WI38 (cell line): ENCODE measurements around the gene RNF223.

Experiments used
- H3K4me3 ChIP-seq: 2 replicates; pipeline ENCODE4 v1.5.1; 2011; ENCODE audit warnings: low read depth, mild to moderate bottlenecking, control low read depth, low read length
- TF ChIP-seq, protein P1 (sequence below): IDR thresholded peaks from 2 replicates; pipeline ENCODE4 v1.5.1; 2012; ENCODE audit warnings: low read depth, mild to moderate bottlenecking, control low read depth, low read length

The RNF223 gene

DNA sequence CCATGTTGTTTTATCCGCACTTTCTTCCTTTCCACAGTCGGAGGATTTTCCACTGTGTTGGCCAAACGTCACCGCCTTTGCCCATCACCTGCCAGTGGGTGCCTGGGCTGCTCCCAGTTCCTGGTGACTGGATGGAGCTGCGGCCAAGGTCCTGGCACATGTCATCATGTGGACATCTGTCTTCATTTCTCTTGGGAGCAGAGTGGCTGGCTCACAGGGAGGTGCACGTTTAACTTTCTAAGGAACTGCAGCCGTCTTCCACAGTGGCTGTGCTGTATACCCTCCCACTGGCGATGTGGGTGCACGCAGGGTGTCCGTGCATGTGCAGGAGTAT is 19.5 kb upstream of the RNF223 start:
- TF ChIP-seq, protein P1, sequence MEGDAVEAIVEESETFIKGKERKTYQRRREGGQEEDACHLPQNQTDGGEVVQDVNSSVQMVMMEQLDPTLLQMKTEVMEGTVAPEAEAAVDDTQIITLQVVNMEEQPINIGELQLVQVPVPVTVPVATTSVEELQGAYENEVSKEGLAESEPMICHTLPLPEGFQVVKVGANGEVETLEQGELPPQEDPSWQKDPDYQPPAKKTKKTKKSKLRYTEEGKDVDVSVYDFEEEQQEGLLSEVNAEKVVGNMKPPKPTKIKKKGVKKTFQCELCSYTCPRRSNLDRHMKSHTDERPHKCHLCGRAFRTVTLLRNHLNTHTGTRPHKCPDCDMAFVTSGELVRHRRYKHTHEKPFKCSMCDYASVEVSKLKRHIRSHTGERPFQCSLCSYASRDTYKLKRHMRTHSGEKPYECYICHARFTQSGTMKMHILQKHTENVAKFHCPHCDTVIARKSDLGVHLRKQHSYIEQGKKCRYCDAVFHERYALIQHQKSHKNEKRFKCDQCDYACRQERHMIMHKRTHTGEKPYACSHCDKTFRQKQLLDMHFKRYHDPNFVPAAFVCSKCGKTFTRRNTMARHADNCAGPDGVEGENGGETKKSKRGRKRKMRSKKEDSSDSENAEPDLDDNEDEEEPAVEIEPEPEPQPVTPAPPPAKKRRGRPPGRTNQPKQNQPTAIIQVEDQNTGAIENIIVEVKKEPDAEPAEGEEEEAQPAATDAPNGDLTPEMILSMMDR, result no peak
- H3K4me3 ChIP-seq, result no peak overlapping the region

DNA sequence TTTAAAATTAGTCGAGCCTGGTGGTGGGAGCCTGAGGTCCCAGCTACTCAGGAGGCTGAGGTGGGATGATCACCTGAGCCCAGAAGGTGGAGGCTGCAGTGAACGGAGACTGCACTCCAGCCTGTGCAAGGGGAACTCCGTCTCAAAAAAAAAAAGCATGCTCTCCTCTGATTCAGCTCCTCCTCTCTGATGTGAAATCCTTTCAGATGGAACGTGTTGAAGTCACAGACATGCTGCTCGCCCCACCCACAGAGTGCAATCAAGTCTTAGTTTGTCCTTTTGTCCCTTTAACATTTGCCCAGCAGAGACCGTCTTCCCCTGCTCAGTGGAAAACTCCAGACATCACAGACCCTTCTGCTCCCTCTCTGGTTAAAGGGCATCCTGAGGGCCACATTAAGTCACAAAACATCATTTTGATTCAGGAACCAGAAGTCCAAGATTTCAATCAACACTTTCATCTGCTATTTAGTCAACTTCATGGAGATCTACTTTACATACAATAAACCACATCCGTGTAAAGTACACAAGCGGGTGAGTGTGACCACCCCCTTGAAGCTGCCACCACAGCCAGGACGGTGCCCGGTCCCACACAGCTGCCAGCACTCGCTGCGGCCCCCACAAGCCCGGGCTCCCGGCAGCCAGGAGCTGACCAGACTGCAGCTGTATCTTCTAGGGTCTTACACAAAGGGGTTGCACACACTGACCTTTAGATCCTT is 18.9 kb upstream of the RNF223 start:
- TF ChIP-seq, protein P1, result no peak
- no peak overlapping the region for H3K4me3 ChIP-seq

DNA sequence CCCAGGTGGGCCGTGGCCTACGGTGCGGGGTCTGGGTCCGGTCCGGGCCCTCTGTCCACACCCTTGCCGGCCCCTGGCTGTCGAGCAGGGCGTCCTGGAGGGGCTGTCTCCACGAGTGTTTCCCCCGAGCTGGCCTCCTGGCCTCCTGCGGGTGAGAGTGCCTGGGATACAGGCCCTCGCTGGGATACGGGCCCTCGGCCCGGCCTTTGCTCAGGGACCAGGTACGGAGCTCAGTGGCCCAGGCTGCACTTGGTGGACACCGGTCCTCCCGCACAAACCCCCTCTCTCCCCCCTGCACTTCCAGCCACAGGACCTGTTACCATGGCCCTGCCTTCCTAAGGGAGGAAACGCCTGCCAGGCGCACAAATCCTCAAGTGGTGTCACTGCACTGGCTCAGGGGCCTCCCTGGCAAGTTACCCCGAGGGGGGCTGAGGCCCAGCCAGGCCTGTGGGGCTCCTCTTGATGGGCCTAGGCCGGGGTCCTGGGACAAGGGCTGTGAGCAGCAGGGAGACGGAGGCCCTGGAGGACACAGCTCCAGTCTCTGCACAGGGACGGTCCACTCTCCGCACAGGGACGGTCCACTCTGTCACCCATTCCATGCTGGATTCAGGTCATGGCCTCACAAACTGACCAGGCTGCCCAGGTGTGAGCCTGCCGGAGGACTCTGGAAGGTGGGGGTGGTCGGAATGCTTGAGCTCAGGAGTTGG is 18.2 kb upstream of the RNF223 start:
- no peak overlapping the region for H3K4me3 ChIP-seq
- TF ChIP-seq, protein P1, result no peak

DNA sequence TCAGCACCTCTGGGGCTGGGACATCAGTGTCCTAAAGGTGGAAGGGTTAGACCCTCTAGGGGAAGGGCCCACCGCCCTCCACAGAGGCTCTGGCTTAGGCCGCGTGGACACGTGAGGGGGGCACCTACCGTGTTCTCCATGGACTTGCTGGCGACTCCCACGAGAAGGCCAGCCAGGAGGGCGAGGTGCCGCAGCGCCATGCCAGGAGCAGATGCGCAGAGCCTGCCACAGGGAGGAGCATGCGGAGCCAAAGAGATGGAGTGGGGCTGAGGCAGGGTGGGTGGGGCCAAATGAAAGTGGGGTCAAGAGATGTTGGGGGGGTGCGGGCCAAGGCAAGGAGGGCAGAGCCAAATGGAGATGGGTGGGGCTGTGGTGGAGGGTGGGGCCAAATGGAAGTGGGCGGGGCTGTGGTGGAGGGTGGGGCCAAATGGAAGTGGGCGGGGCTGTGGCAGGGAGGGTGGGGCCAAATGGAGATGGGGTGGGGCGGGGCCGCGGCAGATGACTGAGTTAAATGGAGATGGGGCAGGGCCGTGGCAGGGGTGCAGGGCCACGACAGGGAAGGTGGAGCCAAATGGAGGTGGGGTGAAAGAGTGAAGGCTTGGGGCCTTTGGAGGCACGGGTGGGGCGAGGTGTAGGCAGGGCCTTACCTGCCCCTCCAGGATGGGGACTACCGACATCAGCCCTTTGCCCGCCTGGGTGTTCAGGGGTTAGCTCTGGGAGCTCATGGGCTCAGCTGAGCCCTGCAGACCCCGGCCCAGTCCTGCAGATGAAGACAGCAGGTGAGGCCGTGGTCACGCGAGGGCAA is 17.4 kb upstream of the RNF223 start:
- no peak overlapping the region for H3K4me3 ChIP-seq
- TF ChIP-seq, protein P1, result no peak

DNA sequence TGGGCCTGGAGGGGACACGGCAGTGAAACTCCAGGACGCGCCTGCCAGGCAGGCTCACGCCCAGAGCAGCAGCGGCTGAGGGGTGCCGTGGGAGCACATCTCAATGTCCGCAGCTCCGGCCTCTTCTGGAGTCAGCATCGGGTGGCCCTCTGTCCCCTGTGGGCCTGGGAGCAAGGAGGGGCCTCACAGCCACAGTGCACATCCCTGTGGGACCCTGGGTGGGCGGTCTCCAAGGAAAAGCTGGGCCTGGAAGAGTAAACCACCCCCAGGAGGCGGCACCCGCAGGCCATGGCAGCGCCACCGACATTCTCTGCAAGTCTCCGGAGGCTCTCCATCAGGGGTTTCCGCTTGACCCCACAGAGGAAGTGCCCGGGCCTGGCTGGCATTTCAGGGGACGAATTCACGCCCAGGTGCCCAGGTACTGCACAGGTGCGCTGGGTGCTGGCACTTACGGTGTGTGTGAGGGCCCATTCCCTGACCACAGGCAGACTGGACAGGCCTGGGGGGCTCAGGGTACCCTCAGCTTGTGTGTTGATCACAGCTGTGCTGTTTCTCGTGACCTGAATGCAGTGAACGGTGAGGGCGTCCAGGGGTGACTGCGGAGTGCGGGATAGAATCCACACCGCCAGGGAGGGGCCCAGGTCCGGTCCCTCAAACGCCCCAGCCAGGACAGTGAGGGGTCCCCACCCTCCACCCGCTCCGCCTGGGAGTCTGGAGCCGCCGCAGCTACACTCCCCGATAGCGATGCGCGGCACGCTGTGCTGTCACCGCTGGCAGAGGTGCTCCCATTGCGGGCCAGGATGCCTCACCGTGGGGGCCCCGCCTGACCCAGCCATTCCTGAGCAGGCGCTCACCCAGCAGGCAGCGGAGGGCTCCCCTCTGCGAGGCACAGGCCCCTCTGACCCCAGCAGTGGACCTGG is 16.6 kb upstream of the RNF223 start:
- TF ChIP-seq, protein P1, result no peak
- no peak overlapping the region for H3K4me3 ChIP-seq

DNA sequence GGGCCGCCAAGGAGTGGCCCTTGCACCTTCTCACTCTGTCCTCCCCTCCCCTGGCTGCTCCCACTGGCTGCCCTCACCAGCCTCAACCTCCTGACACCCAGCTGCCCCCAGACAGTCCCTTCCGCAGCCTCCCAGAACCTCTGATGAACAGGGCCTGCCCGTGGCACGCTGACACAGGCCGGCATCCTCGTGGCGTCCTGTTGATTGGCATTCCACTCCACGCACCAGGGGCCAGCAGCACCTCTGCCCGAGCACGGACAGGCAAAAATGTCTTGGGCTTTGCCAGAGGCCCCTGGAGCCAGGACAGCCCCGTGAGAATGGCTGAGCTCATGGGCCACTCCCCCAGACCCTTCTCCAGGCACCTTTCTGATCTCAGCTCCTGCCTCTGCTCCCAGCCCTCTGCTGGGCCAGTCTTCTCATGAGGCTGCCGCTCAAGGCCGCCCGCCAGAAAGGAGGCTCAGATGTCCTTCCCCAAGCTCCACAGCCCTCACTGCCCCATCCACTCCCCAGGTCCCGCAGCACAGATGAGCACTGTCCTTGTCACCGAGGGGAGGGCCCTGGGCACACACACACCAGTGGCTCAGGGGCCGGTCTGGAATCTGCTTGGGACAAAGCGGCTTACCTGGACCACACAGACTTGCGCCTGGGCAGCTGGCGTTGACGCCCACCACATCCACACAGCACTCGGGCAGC is 15.8 kb upstream of the RNF223 start:
- no peak overlapping the region for H3K4me3 ChIP-seq
- TF ChIP-seq, protein P1, result no peak
